ENCODE measurements around the gene KCNG2.

KCNG2 gene

GRCh38 chr18:79800371-79801180, 2.8 kb downstream of the KCNG2 start:
- no peak for DNase-seq

GRCh38 chr18:79801217-79801616, 3.5 kb downstream of the KCNG2 start:
- no peak for DNase-seq

- DNase-seq: no peak
These were observed 3.9 kb downstream of the KCNG2 start for GRCh38 chr18:79801641-79802040.

- no peak for DNase-seq
These were observed 4.6 kb downstream of the KCNG2 start for GRCh38 chr18:79802298-79802697.

- DNase-seq: no peak
These were observed 5.9 kb downstream of the KCNG2 start for GRCh38 chr18:79803611-79804051.

- no peak for DNase-seq
These were observed 6.5 kb downstream of the KCNG2 start for GRCh38 chr18:79804130-79804787.

- DNase-seq: no peak
These were observed 7.6 kb downstream of the KCNG2 start for GRCh38 chr18:79805211-79805887.

- no peak for DNase-seq
These were observed 8.3 kb downstream of the KCNG2 start for GRCh38 chr18:79805926-79806487.

GRCh38 chr18:79806976-79807841, 9.5 kb downstream of the KCNG2 start:
- no peak for DNase-seq

- no peak for DNase-seq
These were observed 11.9 kb downstream of the KCNG2 start for GRCh38 chr18:79809482-79810192.

GRCh38 chr18:79812052-79812451, 14.3 kb downstream of the KCNG2 start:
- no peak for DNase-seq

GRCh38 chr18:79814373-79814772, 16.6 kb downstream of the KCNG2 start:
- DNase-seq: no peak

- no peak for DNase-seq
These were observed 17.9 kb downstream of the KCNG2 start for GRCh38 chr18:79815657-79816056.

GRCh38 chr18:79816092-79816491, 18.4 kb downstream of the KCNG2 start:
- DNase-seq: no peak

GRCh38 chr18:79816981-79817606, 19.4 kb downstream of the KCNG2 start:
- DNase-seq: no peak

- no peak for DNase-seq
These were observed 19.9 kb downstream of the KCNG2 start for GRCh38 chr18:79817607-79817998.

- no peak for DNase-seq
These were observed 20.3 kb downstream of the KCNG2 start for GRCh38 chr18:79818036-79818435.

GRCh38 chr18:79818631-79819030, 20.9 kb downstream of the KCNG2 start:
- DNase-seq: no peak

- no peak for DNase-seq
These were observed 21.6 kb downstream of the KCNG2 start for GRCh38 chr18:79819064-79819967.

GRCh38 chr18:79819968-79820351, 22.2 kb downstream of the KCNG2 start:
- no peak for DNase-seq
